K562 (cell line): ENCODE measurements around the gene RBPMS2. TPM values are rescaled to one million over a fixed set of nuclear protein-coding genes. Genes with fewer than 3 reads are reported as not detected.

ENCODE experiments used
- ATAC-seq: fragments of 200-7000 bp; cut with Tn5 transposase; 3 replicates; pipeline ENCODE4 v1.9.1; 2020; ENCODE audit warnings: moderate library complexity
- BruUV-seq: library from RNA; stranded (reverse); fragments of 400-500 nt; replicated peaks from 2 replicates; lab custom pipeline; 2021; lab: Mats Ljungman, UMichigan
- CTCF ChIA-PET: fragments of 300-600 bp; formaldehyde crosslinking; extraction: SDS; loops from one replicate; lab custom pipeline; 2021; ENCODE audit warnings: low intra/inter-chr PET ratio; lab: Yijun Ruan, JAX
- POLR2A ChIA-PET: fragments of 300-600, 350-650 bp; sonication (Branson Sonifier 250); formaldehyde crosslinking; extraction: SDS; loops from one replicate; lab custom pipeline; 2021; ENCODE audit warnings: antibody characterized with exemption, inconsistent platforms; lab: Yijun Ruan, JAX
- DNase-seq, 4 experiments: peaks; one replicate each; pipeline versions ENCODE4 v3.0.0 to v3.0.0-alpha.2; 2011 to 2018; ENCODE audit warnings: low spot score in 3 of 4, mixed read lengths in 3 of 4; ENCODE audit errors: extremely low read depth in 1 of 4
- FAIRE-seq: peaks from 2 replicates; lab custom pipeline; 2011; peaks lifted over from hg19 to GRCh38; lab: Jason Lieb, UNC
- H2AFZ ChIP-seq: 2 replicates; pipeline ENCODE4 v1.6.0; 2011; ENCODE audit warnings: low read depth, low read length, control low read depth, inconsistent platforms
- H3K27ac ChIP-seq: fragments of 200-600 bp; 3 replicates; pipeline ENCODE4 v1.8.0; 2011; ENCODE audit warnings: low read depth, mild to moderate bottlenecking, control low read depth, inconsistent platforms, low read length, moderate library complexity, mixed read lengths; ENCODE audit errors: extremely low read depth
- H3K27me3 ChIP-seq, 2 experiments: fragments of 300-600 bp in 1 of 2; 2 replicates in 1 of 2; 3 replicates in 1 of 2; pipeline versions ENCODE4 v1.6.0 to v1.8.0; 2011; ENCODE audit warnings: inconsistent platforms in 2 of 2, low read length in 2 of 2, mild to moderate bottlenecking in 1 of 2, mixed read lengths in 1 of 2, moderate library complexity in 1 of 2; ENCODE audit not compliant: control insufficient read depth in 2 of 2, insufficient read depth in 2 of 2
- H3K36me3 ChIP-seq: fragments of 300-600 bp; 3 replicates; pipeline ENCODE4 v1.8.0; 2011; ENCODE audit warnings: mild to moderate bottlenecking, low read length, inconsistent platforms; ENCODE audit not compliant: control insufficient read depth, insufficient read depth
- H3K4me1 ChIP-seq, 2 experiments: fragments of 200-600 bp in 1 of 2; replicated peaks in 1 of 2; 2 replicates in 1 of 2; 3 replicates in 1 of 2; pipeline versions ENCODE4 v1.5.1 to v1.8.0; 2011; ENCODE audit warnings: inconsistent platforms in 2 of 2, low read length in 2 of 2, mild to moderate bottlenecking in 1 of 2, mixed read lengths in 1 of 2, moderate library complexity in 1 of 2; ENCODE audit not compliant: control insufficient read depth in 2 of 2, insufficient read depth in 2 of 2
- H3K4me2 ChIP-seq: 2 replicates; pipeline ENCODE4 v1.6.1; 2011; ENCODE audit warnings: low read length, control low read depth, inconsistent platforms, mixed read lengths; ENCODE audit not compliant: insufficient read depth
- H3K4me3 ChIP-seq: fragments of 200-600 bp; sonication (generic), shearing (Covaris generic); 2 replicates; pipeline ENCODE4 v1.5.1; 2016; ENCODE audit warnings: control low read depth, inconsistent platforms
- H3K79me2 ChIP-seq: fragments of 200-600 bp; 3 replicates; pipeline ENCODE4 v1.8.0; 2011; ENCODE audit warnings: low read length, inconsistent platforms; ENCODE audit not compliant: control insufficient read depth, insufficient read depth
- H3K9ac ChIP-seq, 2 experiments: 2 replicates each; pipeline versions ENCODE4 v1.6.0 to v1.6.1; 2011; ENCODE audit warnings: low read depth in 2 of 2, low read length in 2 of 2, control low read depth in 1 of 2, inconsistent platforms in 1 of 2, mild to moderate bottlenecking in 1 of 2, mixed read lengths in 1 of 2; ENCODE audit not compliant: insufficient read depth in 1 of 2
- H3K9me1 ChIP-seq: one replicate; pipeline ENCODE4 v1.6.0; 2011; ENCODE audit warnings: inconsistent platforms, mild to moderate bottlenecking, low read length, moderate library complexity; ENCODE audit not compliant: control insufficient read depth, insufficient read depth
- H3K9me3 ChIP-seq: replicated peaks from 2 replicates; pipeline ENCODE4 v1.5.1; 2011; ENCODE audit warnings: low read depth, low read length, inconsistent platforms; ENCODE audit not compliant: control insufficient read depth, insufficient read depth
- H4K20me1 ChIP-seq: replicated peaks from 2 replicates; pipeline ENCODE4 v1.6.1; 2011; ENCODE audit warnings: low read length, inconsistent platforms, mixed read lengths; ENCODE audit not compliant: control insufficient read depth, insufficient read depth
- CHD4 ChIP-seq: fragments of 200-600 bp; sonication (generic); IDR thresholded peaks from 3 replicates; pipeline ENCODE4 v1.6.1; 2012; ENCODE audit warnings: low read depth, mild to moderate bottlenecking, mixed read lengths, low read length, inconsistent platforms; ENCODE audit not compliant: insufficient read depth, insufficient replicate concordance, poor library complexity, severe bottlenecking
- IRF9 ChIP-seq: fragments of 450-650 bp; IDR thresholded peaks from 2 replicates; pipeline ENCODE4 v1.6.1; 2016; ENCODE audit warnings: missing biosample characterization, missing genetic modification characterization
- POLR2A ChIP-seq: fragments of 450-650 bp; conservative IDR thresholded peaks from 2 replicates; pipeline ENCODE4 v1.6.1; 2016
- SAFB2 ChIP-seq: fragments of 200-400 bp; formaldehyde crosslinking; IDR thresholded peaks from 2 replicates; pipeline ENCODE4 v1.6.1; 2018; ENCODE audit warnings: borderline replicate concordance, low read length, low read depth, moderate library complexity; ENCODE audit not compliant: severe bottlenecking
- WGBS: fragments of 100-300 bp; shearing (Covaris generic); methylation state at CpG from one replicate; pipeline ENCODE4 v1.1.6; 2016; ENCODE audit warnings: low coverage, mixed read lengths; ENCODE audit not compliant: insufficient coverage; ENCODE audit errors: missing lambda C conversion rate; 5-methylcytosine and 5-hydroxymethylcytosine counted together
- in situ Hi-C: fragments of 300-500 bp; cut with MboI; formaldehyde crosslinking; loops from 4 replicates; pipeline ENCODE4 v1.15.0; 2018; ENCODE audit warnings: inconsistent platforms, mixed read lengths
- intact Hi-C: fragments of 100-400 bp; cut with micrococcal nuclease; formaldehyde crosslinking; loops from 2 replicates; pipeline ENCODE4 v1.14.2; 2022
- polyA plus RNA-seq, 8 experiments: library from polyadenylated mRNA; depleted of rRNA in 4 of 8; stranded (reverse) in 5 of 8; unstranded in 3 of 8; fragments of >200 nt; fragmentation: Nextera tagmentation in 2 of 8; fragmentation: Illumina TruSeq in 1 of 8; extraction: Ambion mirVana in 2 of 8; extraction: Trizol in 1 of 8; gene quantifications; 2 replicates each; pipeline versions ENCODE4 v1.2.1 to v1.2.3, GENCODE V29; 2011 to 2014; ENCODE audit warnings: inconsistent platforms in 1 of 8, missing spikeins in 1 of 8
- total RNA-seq, 7 experiments: library from RNA; depleted of rRNA in 6 of 7; stranded (reverse); fragments of >200 nt in 6 of 7; fragmentation: Illumina TruSeq in 2 of 7; extraction: Trizol in 2 of 7; gene quantifications; 2 replicates each; pipeline versions ENCODE4 v1.2.1 to v1.2.3, GENCODE V29; 2011 to 2021; ENCODE audit warnings: low replicate concordance in 1 of 7
- TF ChIP-seq, protein P1 (sequence below): fragments of 450-650 bp; IDR thresholded peaks from 2 replicates; pipeline ENCODE4 v1.6.1; 2017; ENCODE audit warnings: antibody characterized with exemption, mild to moderate bottlenecking

Gene RBPMS2
- total and polyA plus RNA-seq, 9 of the 15 experiments (the other 6 are each of a cell fraction or from before 2014, with no cell fraction given) = 0.11 to 2.6 (median 0.37) TPM; not detected in 1

GRCh38 chr15:64691896-64692565, 83.4 kb downstream of the RBPMS2 start:
- peaks cover 13 to 35% of the 10 kb centered on the region in 2 experiments for H3K4me1 ChIP-seq
- TF ChIP-seq POLR2A = peak; percentile 23; the same call in 1 of the 2 replicates
- TF ChIP-seq, protein P1, sequence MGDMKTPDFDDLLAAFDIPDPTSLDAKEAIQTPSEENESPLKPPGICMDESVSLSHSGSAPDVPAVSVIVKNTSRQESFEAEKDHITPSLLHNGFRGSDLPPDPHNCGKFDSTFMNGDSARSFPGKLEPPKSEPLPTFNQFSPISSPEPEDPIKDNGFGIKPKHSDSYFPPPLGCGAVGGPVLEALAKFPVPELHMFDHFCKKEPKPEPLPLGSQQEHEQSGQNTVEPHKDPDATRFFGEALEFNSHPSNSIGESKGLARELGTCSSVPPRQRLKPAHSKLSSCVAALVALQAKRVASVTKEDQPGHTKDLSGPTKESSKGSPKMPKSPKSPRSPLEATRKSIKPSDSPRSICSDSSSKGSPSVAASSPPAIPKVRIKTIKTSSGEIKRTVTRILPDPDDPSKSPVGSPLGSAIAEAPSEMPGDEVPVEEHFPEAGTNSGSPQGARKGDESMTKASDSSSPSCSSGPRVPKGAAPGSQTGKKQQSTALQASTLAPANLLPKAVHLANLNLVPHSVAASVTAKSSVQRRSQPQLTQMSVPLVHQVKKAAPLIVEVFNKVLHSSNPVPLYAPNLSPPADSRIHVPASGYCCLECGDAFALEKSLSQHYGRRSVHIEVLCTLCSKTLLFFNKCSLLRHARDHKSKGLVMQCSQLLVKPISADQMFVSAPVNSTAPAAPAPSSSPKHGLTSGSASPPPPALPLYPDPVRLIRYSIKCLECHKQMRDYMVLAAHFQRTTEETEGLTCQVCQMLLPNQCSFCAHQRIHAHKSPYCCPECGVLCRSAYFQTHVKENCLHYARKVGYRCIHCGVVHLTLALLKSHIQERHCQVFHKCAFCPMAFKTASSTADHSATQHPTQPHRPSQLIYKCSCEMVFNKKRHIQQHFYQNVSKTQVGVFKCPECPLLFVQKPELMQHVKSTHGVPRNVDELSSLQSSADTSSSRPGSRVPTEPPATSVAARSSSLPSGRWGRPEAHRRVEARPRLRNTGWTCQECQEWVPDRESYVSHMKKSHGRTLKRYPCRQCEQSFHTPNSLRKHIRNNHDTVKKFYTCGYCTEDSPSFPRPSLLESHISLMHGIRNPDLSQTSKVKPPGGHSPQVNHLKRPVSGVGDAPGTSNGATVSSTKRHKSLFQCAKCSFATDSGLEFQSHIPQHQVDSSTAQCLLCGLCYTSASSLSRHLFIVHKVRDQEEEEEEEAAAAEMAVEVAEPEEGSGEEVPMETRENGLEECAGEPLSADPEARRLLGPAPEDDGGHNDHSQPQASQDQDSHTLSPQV = no peak
- no peak for TF ChIP-seq CHD4
- TF ChIP-seq SAFB2 = no peak
- TF ChIP-seq IRF9 (tag) = no peak
- ChIA-PET POLR2A (interaction anchor here (0.6 to 2.4 kb wide), 3 partner anchors 8 to 182 kb away, joined by 3 to 12 read pairs (median 3); no protein-coding TSS in a partner anchor), CTCF (interaction anchor here (0.6 to 0.7 kb wide), 2 partner anchors 214 to 432 kb away, joined by 3 to 4 read pairs; no protein-coding TSS in a partner anchor)
- ATAC-seq = no peak
- peaks cover 7% of the 10 kb centered on the region for H3K9me1 ChIP-seq
- no peak overlapping the region for H2AFZ ChIP-seq
- in situ Hi-C loops = no loop called here
- DNase-seq = no peak
- FAIRE-seq = no peak
- no peak overlapping the region for H3K27ac ChIP-seq
- H3K36me3 ChIP-seq = peaks cover 54% of the 10 kb centered on the region
- no peak overlapping the region for H3K4me3 ChIP-seq
- H3K79me2 ChIP-seq = peaks cover 3% of the 10 kb centered on the region; the same call in 1 of the 3 replicates
- no peaks in the 10 kb centered on the region for H3K9me3 ChIP-seq
- peaks cover 24% of the 10 kb centered on the region; the same call in 1 of the 2 replicates for H4K20me1 ChIP-seq
- no peaks in the 10 kb centered on the region for H3K27me3 ChIP-seq
- intact Hi-C loops = no loop called here
- H3K4me2 ChIP-seq = no peak overlapping the region
- WGBS = 69% methylated on average over 9 of the region's 9 CpGs
- H3K9ac ChIP-seq = no peak overlapping the region
- no TSS peak for BruUV-seq
